C4-2B (cell line): Measurements from ENCODE around the gene RALGAPA2.

Experiments used
- CTCF ChIP-seq: fragments of 450-650 bp; conservative IDR thresholded peaks from 2 replicates; pipeline ENCODE4 v1.5.1; 2017; ENCODE audit warnings: mild to moderate bottlenecking
- ZFX ChIP-seq: fragments of 450-650 bp; IDR thresholded peaks from 2 replicates; pipeline ENCODE4 v1.6.1; 2017

DNA sequence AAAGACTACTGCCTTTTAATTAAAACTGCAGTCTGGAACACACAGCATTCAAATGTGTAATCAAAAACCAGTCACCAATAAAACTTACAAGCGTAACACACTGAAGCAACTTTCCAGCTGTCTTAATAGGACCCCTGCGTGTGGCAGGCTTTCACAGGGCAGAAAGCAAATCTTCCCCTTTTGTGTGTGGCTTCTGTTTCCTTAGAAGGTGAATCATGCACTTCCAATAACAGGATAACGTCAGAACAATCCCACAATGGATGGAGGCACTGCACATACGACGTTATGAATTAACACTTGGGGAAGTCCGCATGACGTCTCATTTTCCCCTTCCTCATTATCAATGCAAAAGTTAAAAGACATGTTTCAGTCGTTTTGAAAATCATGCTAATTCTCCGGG is 299.7 kb downstream of the RALGAPA2 start:
- TF ChIP-seq CTCF (no peak), ZFX (no peak)
